ENCODE measurements around the gene MYO7A.

- no peak for TF ChIP-seq CTCF (IDR thresholded peaks at IDR 0.05; ENCODE audit: insufficient read depth, low read depth, low read length)
- no peak for TF ChIP-seq EZH2 (IDR thresholded peaks at IDR 0.05; ENCODE audit: insufficient read depth, low read length)
These were observed 4.5 kb upstream of the MYO7A start for GRCh38 chr11:77123591-77123990.
